MM.1S (cell line): ENCODE measurements around the gene MSI2.

Experiments
- EZH2 ChIP-seq: fragments of 300-600 bp; sonication (generic); optimal IDR thresholded peaks from 2 replicates; pipeline ENCODE3; 2017; ENCODE audit warnings: low read depth, mild to moderate bottlenecking, antibody characterized with exemption, low read length, mixed read lengths
- EZH2phosphoT487 ChIP-seq: fragments of 300-600 bp; sonication (generic); IDR thresholded peaks from 2 replicates; pipeline ENCODE4 v1.6.1; 2018; ENCODE audit warnings: antibody characterized with exemption, low read length
- TF ChIP-seq, protein P1 (sequence below): fragments of 300-600 bp; sonication (generic); IDR thresholded peaks from 2 replicates; pipeline ENCODE4 v1.5.1; 2016; ENCODE audit warnings: antibody characterized with exemption, low read length, mixed read lengths

DNA sequence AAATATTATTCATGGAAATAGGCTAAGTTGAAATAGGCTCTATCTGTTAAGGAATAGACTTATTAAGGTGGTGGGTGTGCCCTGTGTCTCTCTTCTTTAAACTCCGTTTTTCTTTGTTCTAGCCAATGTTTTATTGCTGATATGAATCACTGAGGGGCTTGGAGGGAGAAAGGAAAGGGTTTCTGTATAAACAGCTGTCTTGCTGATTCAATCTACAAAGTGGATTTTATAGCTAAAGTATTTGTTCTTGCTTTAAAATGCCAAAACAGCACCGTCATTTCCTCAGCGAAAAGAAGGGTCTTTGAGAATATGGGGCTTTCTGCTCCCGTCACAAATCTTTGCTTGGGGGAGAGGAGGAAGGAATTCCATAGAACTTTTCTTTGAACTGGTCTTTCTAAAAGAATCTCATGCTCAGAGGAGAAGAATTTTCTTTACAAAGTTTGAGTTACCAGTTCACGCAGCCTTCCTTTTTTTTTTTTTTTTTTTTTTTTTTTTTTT lies 39.3 kb downstream of the MSI2 start:
- TF ChIP-seq, protein P1, sequence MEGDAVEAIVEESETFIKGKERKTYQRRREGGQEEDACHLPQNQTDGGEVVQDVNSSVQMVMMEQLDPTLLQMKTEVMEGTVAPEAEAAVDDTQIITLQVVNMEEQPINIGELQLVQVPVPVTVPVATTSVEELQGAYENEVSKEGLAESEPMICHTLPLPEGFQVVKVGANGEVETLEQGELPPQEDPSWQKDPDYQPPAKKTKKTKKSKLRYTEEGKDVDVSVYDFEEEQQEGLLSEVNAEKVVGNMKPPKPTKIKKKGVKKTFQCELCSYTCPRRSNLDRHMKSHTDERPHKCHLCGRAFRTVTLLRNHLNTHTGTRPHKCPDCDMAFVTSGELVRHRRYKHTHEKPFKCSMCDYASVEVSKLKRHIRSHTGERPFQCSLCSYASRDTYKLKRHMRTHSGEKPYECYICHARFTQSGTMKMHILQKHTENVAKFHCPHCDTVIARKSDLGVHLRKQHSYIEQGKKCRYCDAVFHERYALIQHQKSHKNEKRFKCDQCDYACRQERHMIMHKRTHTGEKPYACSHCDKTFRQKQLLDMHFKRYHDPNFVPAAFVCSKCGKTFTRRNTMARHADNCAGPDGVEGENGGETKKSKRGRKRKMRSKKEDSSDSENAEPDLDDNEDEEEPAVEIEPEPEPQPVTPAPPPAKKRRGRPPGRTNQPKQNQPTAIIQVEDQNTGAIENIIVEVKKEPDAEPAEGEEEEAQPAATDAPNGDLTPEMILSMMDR: no peak
- no peak for TF ChIP-seq EZH2
- TF ChIP-seq EZH2phosphoT487: no peak
